CD4-positive, alpha-beta T cell treated with Interleukin-17A for 4 hours (primary cell): ENCODE results near the gene RBM28.

Experiments
- DNase-seq: peaks from one replicate; pipeline ENCODE4 v3.0.0-alpha.2; 2020; ENCODE audit warnings: mixed read lengths

The RBM28 gene

GRCh38 chr7:128255271-128255670 lies 88.4 kb downstream of the RBM28 start:
- DNase-seq: no peak

DNA sequence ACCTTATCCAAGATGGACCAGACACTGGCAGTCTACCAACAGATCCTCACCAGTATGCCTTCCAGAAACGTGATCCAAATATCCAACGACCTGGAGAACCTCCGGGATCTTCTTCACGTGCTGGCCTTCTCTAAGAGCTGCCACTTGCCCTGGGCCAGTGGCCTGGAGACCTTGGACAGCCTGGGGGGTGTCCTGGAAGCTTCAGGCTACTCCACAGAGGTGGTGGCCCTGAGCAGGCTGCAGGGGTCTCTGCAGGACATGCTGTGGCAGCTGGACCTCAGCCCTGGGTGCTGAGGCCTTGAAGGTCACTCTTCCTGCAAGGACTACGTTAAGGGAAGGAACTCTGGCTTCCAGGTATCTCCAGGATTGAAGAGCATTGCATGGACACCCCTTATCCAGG lies 89.2 kb downstream of the RBM28 start:
- no peak for DNase-seq

GRCh38 chr7:128253701-128254100 lies 90.0 kb downstream of the RBM28 start:
- no peak for DNase-seq

DNA sequence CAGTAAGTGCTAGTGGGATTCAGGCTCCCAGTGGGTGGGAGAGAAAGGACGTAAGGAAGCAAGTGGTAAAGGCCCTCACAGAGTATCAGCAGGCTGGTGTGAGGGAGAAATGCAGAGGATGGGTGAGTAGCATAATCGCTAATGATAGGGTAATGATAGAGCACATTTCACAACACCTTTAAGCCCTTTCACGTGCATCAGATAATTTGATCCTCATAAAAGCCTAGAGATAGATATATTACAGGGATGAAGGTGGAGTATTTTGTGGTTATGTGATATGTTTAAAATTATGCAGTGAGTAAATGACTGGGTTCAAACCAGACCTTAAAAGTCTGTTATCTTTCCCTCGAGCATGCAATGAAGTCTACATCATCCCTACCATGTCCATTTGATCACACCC lies 92.4 kb downstream of the RBM28 start:
- no peak for DNase-seq
